HepG2 (cell line): Measurements from ENCODE around the gene NRSN2. TPM values are rescaled to one million over a fixed set of nuclear protein-coding genes. Genes with fewer than 3 reads are reported as not detected.

Experiments
- ELF3 ChIP-seq: IDR thresholded peaks from 2 replicates; pipeline ENCODE4 v1.6.1; 2016; ENCODE audit warnings: missing genetic modification reagents, missing compliant biosample characterization
- NFE2L2 ChIP-seq: fragments of 150-350 bp; IDR thresholded peaks from 2 replicates; pipeline ENCODE4 v1.6.1; 2014; ENCODE audit warnings: low read length
- PITX1 ChIP-seq: sonication (generic); formaldehyde crosslinking; IDR thresholded peaks from 2 replicates; pipeline ENCODE4 v1.5.1; 2020; ENCODE audit warnings: mild to moderate bottlenecking, missing genetic modification reagents
- PPARG ChIP-seq: conservative IDR thresholded peaks from 2 replicates; pipeline ENCODE4 v1.6.1; 2016; ENCODE audit warnings: missing biosample characterization, missing genetic modification reagents
- RORA ChIP-seq: sonication (generic); formaldehyde crosslinking; IDR thresholded peaks from 2 replicates; pipeline ENCODE4 v1.5.0; 2020; ENCODE audit warnings: mild to moderate bottlenecking, missing genetic modification reagents, moderate library complexity
- SIX4 ChIP-seq: sonication (generic); formaldehyde crosslinking; IDR thresholded peaks from 2 replicates; pipeline ENCODE4 v1.4.0; 2020; ENCODE audit warnings: missing genetic modification reagents
- SRSF9 ChIP-seq: fragments of 200-400 bp; formaldehyde crosslinking; IDR thresholded peaks from 2 replicates; pipeline ENCODE4 v1.6.1; 2018; ENCODE audit warnings: borderline replicate concordance, mild to moderate bottlenecking, low read depth, low read length; ENCODE audit not compliant: insufficient read depth, poor library complexity, severe bottlenecking
- ZKSCAN1 ChIP-seq: fragments of 150-350 bp; IDR thresholded peaks from 2 replicates; pipeline ENCODE4 v1.6.1; 2014; ENCODE audit warnings: low read length
- ZNF44 ChIP-seq: sonication (generic); formaldehyde crosslinking; IDR thresholded peaks from 2 replicates; pipeline ENCODE4 v1.5.1; 2020; ENCODE audit warnings: mild to moderate bottlenecking, missing genetic modification reagents
- ZNF468 ChIP-seq: sonication (generic); formaldehyde crosslinking; IDR thresholded peaks from 2 replicates; pipeline ENCODE4 v1.8.0; 2022; ENCODE audit warnings: mild to moderate bottlenecking, moderate library complexity, missing genetic modification reagents
- ZNF598 ChIP-seq: sonication (generic); formaldehyde crosslinking; IDR thresholded peaks from 2 replicates; pipeline ENCODE4 v1.5.1; 2020; ENCODE audit warnings: mild to moderate bottlenecking, missing genetic modification reagents, borderline replicate concordance
- ZNF781 ChIP-seq: sonication (generic); formaldehyde crosslinking; IDR thresholded peaks from 2 replicates; pipeline ENCODE4 v1.5.1; 2020; ENCODE audit warnings: borderline replicate concordance, mild to moderate bottlenecking, missing genetic modification reagents; ENCODE audit errors: not compliant biosample characterization
- ZSCAN22 ChIP-seq: sonication (generic); formaldehyde crosslinking; IDR thresholded peaks from 2 replicates; pipeline ENCODE4 v1.4.0; 2020; ENCODE audit warnings: mild to moderate bottlenecking, missing genetic modification reagents
- polyA plus RNA-seq, 8 experiments: library from polyadenylated mRNA; depleted of rRNA in 3 of 8; stranded (reverse) in 7 of 8; unstranded in 1 of 8; fragments of >200 nt; fragmentation: Illumina TruSeq in 4 of 8; extraction: Trizol in 4 of 8; gene quantifications; 2 replicates each; pipeline versions ENCODE4 v1.2.1 to v1.2.3, GENCODE V29; 2011 to 2016; ENCODE audit warnings: low read depth in 4 of 8, missing spikeins in 1 of 8, mixed read lengths in 1 of 8; ENCODE audit not compliant: insufficient read depth in 1 of 8
- total RNA-seq, 5 experiments: library from RNA; depleted of rRNA; stranded (reverse); fragments of >200 nt; fragmentation: Illumina TruSeq; extraction: Trizol; gene quantifications; 2 replicates each; pipeline ENCODE4 v1.2.3, GENCODE V29; 2016; ENCODE audit warnings: low read depth in 1 of 5
- TF ChIP-seq, protein P1 (sequence below): IDR thresholded peaks from 2 replicates; pipeline ENCODE4 v1.6.1; 2016; ENCODE audit warnings: low read depth, control low read depth
- TF ChIP-seq, protein P2 (sequence below): sonication (generic); formaldehyde crosslinking; IDR thresholded peaks from 2 replicates; pipeline ENCODE4 v1.5.0; 2020; ENCODE audit warnings: mild to moderate bottlenecking, low read depth, missing genetic modification reagents, borderline replicate concordance
- TF ChIP-seq, protein P3 (sequence below): sonication (generic); formaldehyde crosslinking; IDR thresholded peaks from 2 replicates; pipeline ENCODE4 v1.4.0; 2020; ENCODE audit warnings: missing genetic modification reagents
- TF ChIP-seq, protein P4 (sequence below), 2 experiments: sonication (generic) in 1 of 2; formaldehyde crosslinking in 1 of 2; IDR thresholded peaks; 2 replicates each; pipeline versions ENCODE4 v1.6.1 to v1.9.0; 2014 to 2022; ENCODE audit warnings: antibody characterized with exemption in 1 of 2, borderline replicate concordance in 1 of 2, inconsistent platforms in 1 of 2, low read depth in 1 of 2, missing genetic modification reagents in 1 of 2
- TF ChIP-seq, protein P5 (sequence below): sonication (generic); formaldehyde crosslinking; IDR thresholded peaks from 2 replicates; pipeline ENCODE4 v1.5.1; 2020; ENCODE audit warnings: mild to moderate bottlenecking, missing genetic modification reagents, moderate library complexity

Gene NRSN2
- total and polyA plus RNA-seq, 2 of the 13 experiments (the other 11 are each of a cell fraction or from before 2014, with no cell fraction given), result 32.3 to 49.4 TPM

DNA sequence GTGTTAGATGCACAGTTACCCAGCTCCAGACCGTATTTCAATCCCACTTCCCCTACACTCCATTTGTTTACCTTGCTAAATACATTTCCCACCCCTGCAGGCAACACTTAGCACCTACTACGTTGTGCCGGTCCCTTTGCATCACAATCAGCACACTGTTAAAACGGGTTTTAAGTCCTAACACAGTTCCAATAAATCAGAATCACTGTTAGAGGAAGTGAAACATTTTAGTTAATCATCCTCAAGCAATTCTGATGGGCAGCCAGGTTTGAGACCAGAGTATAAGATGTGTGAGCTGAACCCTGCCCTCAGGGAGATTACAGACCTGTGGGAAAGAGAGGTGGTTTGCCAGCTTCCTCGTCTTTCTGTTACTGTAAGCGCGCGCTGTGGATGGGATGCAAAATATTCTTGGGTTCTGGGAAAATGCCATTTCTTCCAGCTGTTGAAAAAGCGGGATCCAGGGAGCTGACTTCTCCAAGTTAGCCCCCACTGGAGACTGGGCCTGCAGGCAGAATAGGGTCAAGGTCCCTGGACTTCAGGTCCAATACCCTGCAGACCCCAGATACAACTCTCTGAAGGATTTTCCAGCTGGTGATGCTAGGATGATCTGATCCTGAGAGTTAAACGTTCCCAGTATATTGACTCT, 46.4 kb upstream of the NRSN2 start (continued):
- TF ChIP-seq ELF3 (CRISPR knock-in tag) (no peak), ZNF44 (no peak), ZSCAN22 (CRISPR knock-in tag) (no peak), ZNF781 (CRISPR knock-in tag) (peak; percentile 36), PPARG (CRISPR knock-in tag) (no peak), ZNF468 (CRISPR knock-in tag) (no peak), RORA (CRISPR knock-in tag) (no peak), NFE2L2 (no peak), ZNF598 (CRISPR knock-in tag) (no peak), SRSF9 (no peak), SIX4 (no peak), PITX1 (CRISPR knock-in tag) (no peak), ZKSCAN1 (peak; percentile 80)
- TF ChIP-seq, protein P1, sequence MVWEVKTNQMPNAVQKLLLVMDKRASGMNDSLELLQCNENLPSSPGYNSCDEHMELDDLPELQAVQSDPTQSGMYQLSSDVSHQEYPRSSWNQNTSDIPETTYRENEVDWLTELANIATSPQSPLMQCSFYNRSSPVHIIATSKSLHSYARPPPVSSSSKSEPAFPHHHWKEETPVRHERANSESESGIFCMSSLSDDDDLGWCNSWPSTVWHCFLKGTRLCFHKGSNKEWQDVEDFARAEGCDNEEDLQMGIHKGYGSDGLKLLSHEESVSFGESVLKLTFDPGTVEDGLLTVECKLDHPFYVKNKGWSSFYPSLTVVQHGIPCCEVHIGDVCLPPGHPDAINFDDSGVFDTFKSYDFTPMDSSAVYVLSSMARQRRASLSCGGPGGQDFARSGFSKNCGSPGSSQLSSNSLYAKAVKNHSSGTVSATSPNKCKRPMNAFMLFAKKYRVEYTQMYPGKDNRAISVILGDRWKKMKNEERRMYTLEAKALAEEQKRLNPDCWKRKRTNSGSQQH (CRISPR knock-in tag), result no peak
- TF ChIP-seq, protein P2, sequence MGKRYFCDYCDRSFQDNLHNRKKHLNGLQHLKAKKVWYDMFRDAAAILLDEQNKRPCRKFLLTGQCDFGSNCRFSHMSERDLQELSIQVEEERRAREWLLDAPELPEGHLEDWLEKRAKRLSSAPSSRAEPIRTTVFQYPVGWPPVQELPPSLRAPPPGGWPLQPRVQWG (CRISPR knock-in tag), result no peak
- TF ChIP-seq, protein P3, sequence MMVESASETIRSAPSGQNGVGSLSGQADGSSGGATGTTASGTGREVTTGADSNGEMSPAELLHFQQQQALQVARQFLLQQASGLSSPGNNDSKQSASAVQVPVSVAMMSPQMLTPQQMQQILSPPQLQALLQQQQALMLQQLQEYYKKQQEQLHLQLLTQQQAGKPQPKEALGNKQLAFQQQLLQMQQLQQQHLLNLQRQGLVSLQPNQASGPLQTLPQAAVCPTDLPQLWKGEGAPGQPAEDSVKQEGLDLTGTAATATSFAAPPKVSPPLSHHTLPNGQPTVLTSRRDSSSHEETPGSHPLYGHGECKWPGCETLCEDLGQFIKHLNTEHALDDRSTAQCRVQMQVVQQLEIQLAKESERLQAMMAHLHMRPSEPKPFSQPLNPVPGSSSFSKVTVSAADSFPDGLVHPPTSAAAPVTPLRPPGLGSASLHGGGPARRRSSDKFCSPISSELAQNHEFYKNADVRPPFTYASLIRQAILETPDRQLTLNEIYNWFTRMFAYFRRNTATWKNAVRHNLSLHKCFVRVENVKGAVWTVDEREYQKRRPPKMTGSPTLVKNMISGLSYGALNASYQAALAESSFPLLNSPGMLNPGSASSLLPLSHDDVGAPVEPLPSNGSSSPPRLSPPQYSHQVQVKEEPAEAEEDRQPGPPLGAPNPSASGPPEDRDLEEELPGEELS (CRISPR knock-in tag), result peak; percentile 26; the same call in 1 of the 2 replicates
- TF ChIP-seq, protein P4, sequence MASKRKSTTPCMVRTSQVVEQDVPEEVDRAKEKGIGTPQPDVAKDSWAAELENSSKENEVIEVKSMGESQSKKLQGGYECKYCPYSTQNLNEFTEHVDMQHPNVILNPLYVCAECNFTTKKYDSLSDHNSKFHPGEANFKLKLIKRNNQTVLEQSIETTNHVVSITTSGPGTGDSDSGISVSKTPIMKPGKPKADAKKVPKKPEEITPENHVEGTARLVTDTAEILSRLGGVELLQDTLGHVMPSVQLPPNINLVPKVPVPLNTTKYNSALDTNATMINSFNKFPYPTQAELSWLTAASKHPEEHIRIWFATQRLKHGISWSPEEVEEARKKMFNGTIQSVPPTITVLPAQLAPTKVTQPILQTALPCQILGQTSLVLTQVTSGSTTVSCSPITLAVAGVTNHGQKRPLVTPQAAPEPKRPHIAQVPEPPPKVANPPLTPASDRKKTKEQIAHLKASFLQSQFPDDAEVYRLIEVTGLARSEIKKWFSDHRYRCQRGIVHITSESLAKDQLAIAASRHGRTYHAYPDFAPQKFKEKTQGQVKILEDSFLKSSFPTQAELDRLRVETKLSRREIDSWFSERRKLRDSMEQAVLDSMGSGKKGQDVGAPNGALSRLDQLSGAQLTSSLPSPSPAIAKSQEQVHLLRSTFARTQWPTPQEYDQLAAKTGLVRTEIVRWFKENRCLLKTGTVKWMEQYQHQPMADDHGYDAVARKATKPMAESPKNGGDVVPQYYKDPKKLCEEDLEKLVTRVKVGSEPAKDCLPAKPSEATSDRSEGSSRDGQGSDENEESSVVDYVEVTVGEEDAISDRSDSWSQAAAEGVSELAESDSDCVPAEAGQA (IDR thresholded peaks at IDR 0.05; ENCODE audit: low read depth), result no peak
- TF ChIP-seq, protein P4 (CRISPR knock-in tag; IDR thresholded peaks at IDR 0.05; ENCODE audit: borderline replicate concordance), result no peak
- TF ChIP-seq, protein P5, sequence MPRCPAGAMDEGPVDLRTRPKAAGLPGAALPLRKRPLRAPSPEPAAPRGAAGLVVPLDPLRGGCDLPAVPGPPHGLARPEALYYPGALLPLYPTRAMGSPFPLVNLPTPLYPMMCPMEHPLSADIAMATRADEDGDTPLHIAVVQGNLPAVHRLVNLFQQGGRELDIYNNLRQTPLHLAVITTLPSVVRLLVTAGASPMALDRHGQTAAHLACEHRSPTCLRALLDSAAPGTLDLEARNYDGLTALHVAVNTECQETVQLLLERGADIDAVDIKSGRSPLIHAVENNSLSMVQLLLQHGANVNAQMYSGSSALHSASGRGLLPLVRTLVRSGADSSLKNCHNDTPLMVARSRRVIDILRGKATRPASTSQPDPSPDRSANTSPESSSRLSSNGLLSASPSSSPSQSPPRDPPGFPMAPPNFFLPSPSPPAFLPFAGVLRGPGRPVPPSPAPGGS (CRISPR knock-in tag), result 0 out of 2 replicates have a peak, but pooled peaks have one; percentile 7
